PC-3 (cell line): ENCODE results near the gene SLC9A8. TPM values are rescaled to one million over a fixed set of nuclear protein-coding genes. Genes with fewer than 3 reads are reported as not detected.

Experiments
- ATAC-seq: fragments of 200-7000 bp; cut with Tn5 transposase; 2 replicates; pipeline ENCODE4 v1.9.1; 2020; ENCODE audit warnings: mild to moderate bottlenecking, moderate library complexity
- BruUV-seq: library from RNA; stranded (reverse); fragments of 400-500 nt; replicated peaks from 2 replicates; lab custom pipeline; 2021; lab: Mats Ljungman, UMichigan
- CTCF ChIA-PET: fragments of 300-600 bp; sonication (Branson Sonifier 250); formaldehyde crosslinking; loops from one replicate; lab custom pipeline; 2022; ENCODE audit warnings: antibody characterized with exemption; lab: Charles Lee
- POLR2A ChIA-PET: fragments of 300-600 bp; sonication (Branson Sonifier 250); formaldehyde crosslinking; loops from one replicate; lab custom pipeline; 2022; ENCODE audit warnings: antibody characterized with exemption; ENCODE audit not compliant: unreplicated experiment; lab: Charles Lee
- DNase-seq: peaks from one replicate; pipeline ENCODE4 v3.0.0-alpha.2; 2015
- H2AFZ ChIP-seq: fragments of 300-600 bp; sonication (generic); 2 replicates; pipeline ENCODE4 v1.6.0; 2016; ENCODE audit warnings: antibody characterized with exemption, low read length
- H3F3A ChIP-seq: fragments of 300-600 bp; sonication (generic); one replicate; pipeline ENCODE4 v1.6.0; 2017; ENCODE audit warnings: antibody characterized with exemption, low read length, control low read depth, mild to moderate bottlenecking; ENCODE audit not compliant: unreplicated experiment
- H3K27ac ChIP-seq: fragments of 300-600 bp; sonication (generic); 2 replicates; pipeline ENCODE4 v1.5.1; 2016; ENCODE audit warnings: mild to moderate bottlenecking, low read length
- H3K27me3 ChIP-seq: fragments of 300-600 bp; sonication (generic); 2 replicates; pipeline ENCODE4 v1.6.1; 2016; ENCODE audit warnings: low read length, mixed read lengths
- H3K36me3 ChIP-seq: fragments of 300-600 bp; sonication (generic); 2 replicates; pipeline ENCODE4 v1.6.1; 2016; ENCODE audit warnings: low read depth, mixed run types, low read length, mixed read lengths
- H3K4me1 ChIP-seq: fragments of 300-600 bp; sonication (generic); 2 replicates; pipeline ENCODE4 v1.5.1; 2016; ENCODE audit warnings: low read length; ENCODE audit not compliant: insufficient read depth
- H3K4me2 ChIP-seq: fragments of 300-600 bp; sonication (generic); 2 replicates; pipeline ENCODE4 v1.6.0; 2016; ENCODE audit warnings: low read length
- H3K4me3 ChIP-seq: fragments of 300-600 bp; sonication (generic); 2 replicates; pipeline ENCODE4 v1.5.1; 2016; ENCODE audit warnings: mild to moderate bottlenecking, low read length, mixed read lengths
- H3K79me2 ChIP-seq: fragments of 300-600 bp; sonication (generic); 2 replicates; pipeline ENCODE4 v1.6.1; 2017; ENCODE audit warnings: low read length, mixed read lengths
- H3K9ac ChIP-seq: fragments of 300-600 bp; sonication (generic); 2 replicates; pipeline ENCODE4 v1.6.0; 2016; ENCODE audit warnings: mild to moderate bottlenecking, low read length
- H3K9me2 ChIP-seq: fragments of 300-600 bp; sonication (generic); replicated peaks from 2 replicates; pipeline ENCODE4 v1.6.1; 2016; ENCODE audit warnings: mixed run types, low read length, mixed read lengths
- H3K9me3 ChIP-seq: fragments of 300-600 bp; sonication (generic); 2 replicates; pipeline ENCODE4 v1.6.1; 2016; ENCODE audit warnings: low read length, mixed read lengths
- H4K20me1 ChIP-seq: fragments of 300-600 bp; sonication (generic); 2 replicates; pipeline ENCODE4 v1.6.1; 2016; ENCODE audit warnings: low read length, mixed read lengths
- CTCF ChIP-seq: fragments of 300-600 bp; sonication (generic); conservative IDR thresholded peaks from 2 replicates; pipeline ENCODE4 v1.5.1; 2017; ENCODE audit warnings: antibody characterized with exemption, low read depth, mild to moderate bottlenecking, low read length
- EZH2 ChIP-seq: fragments of 300-600 bp; sonication (generic); IDR thresholded peaks from one replicate; pipeline ENCODE4 v1.6.1; 2017; ENCODE audit warnings: antibody characterized with exemption, mild to moderate bottlenecking, low read length; ENCODE audit not compliant: unreplicated experiment
- EZH2phosphoT487 ChIP-seq: fragments of 300-600 bp; sonication (generic); IDR thresholded peaks from 2 replicates; pipeline ENCODE4 v1.6.1; 2018; ENCODE audit warnings: mild to moderate bottlenecking, antibody characterized with exemption, low read length, borderline replicate concordance
- intact Hi-C: fragments of 100-400 bp; cut with micrococcal nuclease; formaldehyde crosslinking; loops from 2 replicates; pipeline ENCODE4 v1.9.0; 2023
- total RNA-seq: library from RNA; depleted of rRNA; stranded (reverse); fragments of >200 nt; gene quantifications from 2 replicates; pipeline ENCODE4 v1.2.3, GENCODE V29; 2014

Gene SLC9A8
- total RNA-seq, 1 experiment from 2014 or later, result 13.1 TPM

GRCh38 chr20:49935746-49936152, 123.1 kb downstream of the SLC9A8 start:
- peaks cover 13% of the 10 kb centered on the region for H4K20me1 ChIP-seq
- peaks cover 17% of the 10 kb centered on the region for H3K4me1 ChIP-seq
- no peaks in the 10 kb centered on the region for H3K9me3 ChIP-seq
- TF ChIP-seq EZH2, result no peak
- no peak for TF ChIP-seq EZH2phosphoT487
- no peak for TF ChIP-seq CTCF
- no peaks in the 10 kb centered on the region for H3K27me3 ChIP-seq
- ATAC-seq, result peak; percentile 2
- ChIA-PET POLR2A (interaction anchor here (0.5 to 0.9 kb wide), 3 partner anchors 180 to 1368 kb away, joined by 3 to 6 read pairs (median 3); no protein-coding TSS in a partner anchor), CTCF (interaction anchor here (0.5 kb wide), 1 partner anchor 598 kb away, joined by 5 read pairs; no protein-coding TSS in a partner anchor)
- no peaks in the 10 kb centered on the region for H3F3A ChIP-seq
- intact Hi-C loops, result loop anchor here (2.0 kb wide), 1 partner anchor 15 kb away; no protein-coding TSS in a partner anchor
- no TSS peak for BruUV-seq
- H3K4me3 ChIP-seq, result peak overlapping the region; percentile 91
- H3K27ac ChIP-seq, result no peak overlapping the region
- H3K36me3 ChIP-seq, result peaks cover 15% of the 10 kb centered on the region
- H2AFZ ChIP-seq, result peak overlapping the region; percentile 99
- peaks cover 46% of the 10 kb centered on the region for H3K79me2 ChIP-seq
- H3K9me2 ChIP-seq, result no peaks in the 10 kb centered on the region
- no peak for DNase-seq
- peak overlapping the region; percentile 92 for H3K9ac ChIP-seq
- H3K4me2 ChIP-seq, result peak overlapping the region; percentile 85

- peak within 1 kb of the TSS; percentile 91 for H3K4me3 ChIP-seq
- peak within 1 kb of the TSS; percentile 4 for H3K27ac ChIP-seq
- peak; percentile 81 for ATAC-seq
- peaks cover 17% of the 10 kb centered on the region for H3K4me1 ChIP-seq
- H4K20me1 ChIP-seq, result peaks cover 13% of the 10 kb centered on the region
- peak within 1 kb of the TSS; percentile 92 for H3K9ac ChIP-seq
- POLR2A ChIA-PET, result interaction anchor here (0.5 to 0.9 kb wide), 5 partner anchors 74 to 1368 kb away, joined by 3 to 6 read pairs (median 3); no protein-coding TSS in a partner anchor
- intact Hi-C loops, result loop anchor here (2.0 kb wide), 1 partner anchor 14 kb away; no protein-coding TSS in a partner anchor
- H3K4me2 ChIP-seq, result peak within 1 kb of the TSS; percentile 90
- peaks cover 52% of the 10 kb centered on the region for H3K79me2 ChIP-seq
- CTCF ChIA-PET, result no interaction called here
- peak; percentile 97 for DNase-seq
- BruUV-seq, result TSS peak; percentile 15
- no peaks in the 10 kb centered on the region for H3K27me3 ChIP-seq
- TF ChIP-seq CTCF (no peak), EZH2 (no peak), EZH2phosphoT487 (no peak)
- peaks cover 21% of the 10 kb centered on the region for H3K36me3 ChIP-seq
- no peaks in the 10 kb centered on the region for H3F3A ChIP-seq
- no peaks in the 10 kb centered on the region for H3K9me2 ChIP-seq
- H2AFZ ChIP-seq, result peak within 1 kb of the TSS; percentile 99
- H3K9me3 ChIP-seq, result no peaks in the 10 kb centered on the region
These were observed 123.8 kb downstream of the SLC9A8 start, which contains the start of gene RNF114 for GRCh38 chr20:49936153-49937026. Gene RNF114, plus strand, starts transcription at chr20:49936397. Its CDS starts 16 bp downstream, at chr20:49936413.
